NT2/D1 (cell line): ENCODE measurements around the gene ADISSP.

ENCODE experiments used
- SUZ12 ChIP-seq: IDR thresholded peaks from 2 replicates; pipeline ENCODE4 v1.6.1; 2011; ENCODE audit not compliant: insufficient read length, insufficient read depth; ENCODE audit errors: extremely low read depth
- ZNF274 ChIP-seq: IDR thresholded peaks from 2 replicates; pipeline ENCODE4 v1.6.1; 2011; ENCODE audit warnings: mild to moderate bottlenecking, low read depth, low read length

GRCh38 chr20:3814928-3815495 is 47.5 kb upstream of the ADISSP start:
- no peak for TF ChIP-seq ZNF274
- TF ChIP-seq SUZ12, result no peak
